Mammary epithelial cell (primary cell): ENCODE data around the gene KRTAP19-8.

Experiments used
- CTCF ChIP-seq, 2 donors: IDR thresholded peaks in 1 of 2; conservative IDR thresholded peaks in 1 of 2; 2 replicates each; pipeline ENCODE4 v1.5.1; 2011 to 2012; ENCODE audit warnings: inconsistent platforms in 2 of 2, low read length in 2 of 2, mild to moderate bottlenecking in 2 of 2, control low read depth in 1 of 2, low read depth in 1 of 2; ENCODE audit not compliant: insufficient read depth in 1 of 2; ENCODE audit errors: extremely low read depth in 1 of 2
- EZH2 ChIP-seq: IDR thresholded peaks from 2 replicates; pipeline ENCODE4 v1.6.1; 2012; ENCODE audit warnings: low read length, inconsistent platforms, borderline replicate concordance

GRCh38 chr21:31005019-31005418, 33.3 kb downstream of the KRTAP19-8 start:
- TF ChIP-seq CTCF (conservative IDR thresholded peaks at IDR 0.05 in 1 of 2, IDR thresholded peaks at IDR 0.05 in 1 of 2; ENCODE audit: extremely low read depth in 1 of 2, insufficient read depth in 1 of 2, low read depth in 1 of 2, low read length in 2 of 2) (no peak), EZH2 (no peak)
